Measurements from ENCODE around the gene GARNL3. TPM values are rescaled to one million over a fixed set of nuclear protein-coding genes. Genes with fewer than 3 reads are reported as not detected.

The GARNL3 gene
- total RNA-seq, 1 donor = 1.0 TPM

DNA sequence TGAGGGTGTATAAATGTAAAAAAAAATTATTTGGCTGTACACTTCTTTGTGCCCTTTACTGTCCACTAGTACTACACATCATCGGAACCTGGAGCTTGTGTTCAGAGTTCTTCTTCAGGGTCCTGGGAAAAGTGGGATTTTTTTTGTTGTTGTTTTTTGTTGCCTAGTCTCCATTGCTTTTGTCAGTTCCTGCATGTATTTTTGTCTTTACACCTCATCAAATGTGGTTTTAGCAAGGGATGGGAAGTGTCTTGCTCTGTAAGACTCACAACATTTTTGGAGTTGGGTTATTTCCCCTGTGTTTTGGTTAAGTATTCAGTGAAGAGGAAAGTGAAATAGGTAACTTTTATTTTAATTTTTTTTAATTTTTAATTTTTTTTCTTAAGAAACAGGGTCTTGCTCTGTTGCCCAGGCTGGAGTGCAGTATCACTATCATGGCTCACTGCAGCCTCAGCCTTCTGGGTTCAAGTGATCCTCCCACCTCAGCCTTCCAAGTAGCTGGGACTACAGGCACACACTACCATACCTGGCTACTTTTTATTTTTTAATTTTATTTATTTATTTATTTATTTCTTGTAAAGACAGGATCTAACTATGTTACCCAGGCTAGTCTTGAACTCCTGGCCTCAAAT lies 40.7 kb downstream of the GARNL3 start:
- Histone ChIP-seq H3K4me1 (ENCODE audit: insufficient read depth, low read length) (peaks cover 3% of the 10 kb centered on the region), H3K4me3 (ENCODE audit: low read length) (no peak overlapping the region), H3K27me3 (ENCODE audit: insufficient read depth, low read length) (no peaks in the 10 kb centered on the region), H3K9me3 (ENCODE audit: low read depth, low read length) (no peaks in the 10 kb centered on the region)

DNA sequence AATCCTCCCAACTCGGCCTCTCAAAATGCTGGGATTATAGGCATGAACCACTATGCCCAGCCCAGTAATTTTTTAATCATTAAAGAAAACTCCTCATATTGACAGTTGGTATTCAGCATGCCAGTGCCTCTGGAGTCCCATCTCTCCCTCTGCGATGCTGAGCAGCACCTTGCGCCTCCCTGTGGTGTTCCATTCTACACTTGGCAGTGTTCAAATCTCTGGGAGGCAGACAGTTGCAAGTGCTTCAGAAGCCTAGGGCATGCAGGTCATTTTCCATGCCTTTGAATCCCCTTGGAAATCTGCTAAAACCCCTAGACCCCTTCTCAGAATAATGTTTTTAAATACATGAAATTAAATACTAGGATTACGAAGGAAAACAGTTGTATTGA lies 41.3 kb downstream of the GARNL3 start:
- no peaks in the 10 kb centered on the region for H3K27me3 ChIP-seq (ENCODE audit: insufficient read depth, low read length)
- H3K4me3 ChIP-seq (ENCODE audit: low read length) = no peak overlapping the region

DNA sequence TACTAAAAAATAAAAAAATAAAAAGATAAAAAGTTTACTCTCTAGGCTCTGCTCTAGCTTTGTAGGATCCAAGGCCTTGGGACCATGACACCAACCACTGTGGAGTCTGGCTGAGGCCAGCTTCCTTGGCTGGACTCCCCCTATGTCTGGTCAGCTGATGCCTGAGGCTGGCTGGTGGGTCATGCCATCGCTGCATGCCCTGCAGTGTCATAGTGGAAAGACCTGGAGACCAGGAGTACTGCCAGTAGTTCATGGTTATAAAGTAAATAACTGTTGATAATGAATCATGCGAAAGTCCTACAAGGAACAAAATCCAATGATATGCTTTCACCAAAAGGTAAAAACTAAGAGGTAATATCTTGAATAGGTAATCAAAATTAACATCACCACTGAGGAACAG lies 43.2 kb downstream of the GARNL3 start:
- no peaks in the 10 kb centered on the region for H3K27me3 ChIP-seq (ENCODE audit: insufficient read depth, low read length)
- peaks cover 3% of the 10 kb centered on the region for H3K4me1 ChIP-seq (ENCODE audit: insufficient read depth, low read length)
- no peaks in the 10 kb centered on the region for H3K9me3 ChIP-seq (ENCODE audit: low read depth, low read length)

More for the DNA sequence above, 41.3 kb downstream of the GARNL3 start:
- Histone ChIP-seq H3K9me3 (ENCODE audit: low read depth, low read length) (no peaks in the 10 kb centered on the region), H3K4me1 (ENCODE audit: insufficient read depth, low read length) (peaks cover 3% of the 10 kb centered on the region)

DNA sequence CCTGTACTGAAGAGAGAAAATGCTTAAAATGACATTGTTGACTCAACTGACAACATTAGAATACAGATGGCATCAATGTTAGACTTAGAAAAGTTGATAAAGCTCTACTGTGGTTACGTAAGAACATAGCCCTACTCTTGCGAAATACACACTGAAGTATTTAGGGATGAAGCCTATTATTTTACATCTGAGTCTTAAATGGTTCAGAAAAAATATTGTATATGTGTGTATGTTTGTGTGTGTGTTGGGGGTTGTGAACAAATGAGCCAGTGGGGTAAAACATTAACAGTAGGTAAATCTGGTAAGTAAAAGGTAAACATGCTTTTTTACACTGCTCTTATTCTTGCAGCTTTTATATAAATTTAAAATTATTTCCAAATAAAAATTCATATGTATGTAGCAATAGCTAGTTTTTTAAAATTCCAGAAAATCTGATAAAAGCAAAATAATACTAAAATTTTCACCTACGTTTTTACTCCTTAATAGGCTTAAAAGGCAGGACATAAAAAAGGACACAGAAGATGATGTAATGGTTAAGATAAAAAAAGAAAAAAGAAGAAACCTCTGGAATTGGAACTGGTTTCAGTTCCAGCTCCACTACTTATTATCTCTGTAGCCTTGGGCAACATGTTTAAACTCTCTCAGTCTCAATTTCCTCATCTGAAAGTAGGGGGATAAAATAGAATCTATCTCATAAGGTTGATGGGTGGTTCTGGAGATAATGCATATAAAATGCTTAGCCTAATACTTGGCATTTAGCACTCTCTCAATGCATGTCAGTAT lies 44.3 kb downstream of the GARNL3 start:
- no peaks in the 10 kb centered on the region for H3K9me3 ChIP-seq (ENCODE audit: low read depth, low read length)
- H3K4me1 ChIP-seq (ENCODE audit: insufficient read depth, low read length) = peaks cover 3% of the 10 kb centered on the region
- H3K4me3 ChIP-seq (ENCODE audit: low read length) = no peak overlapping the region
- H3K27me3 ChIP-seq (ENCODE audit: insufficient read depth, low read length) = no peaks in the 10 kb centered on the region

More for the DNA sequence above, 43.2 kb downstream of the GARNL3 start:
- no peak overlapping the region for H3K4me3 ChIP-seq (ENCODE audit: low read length)

DNA sequence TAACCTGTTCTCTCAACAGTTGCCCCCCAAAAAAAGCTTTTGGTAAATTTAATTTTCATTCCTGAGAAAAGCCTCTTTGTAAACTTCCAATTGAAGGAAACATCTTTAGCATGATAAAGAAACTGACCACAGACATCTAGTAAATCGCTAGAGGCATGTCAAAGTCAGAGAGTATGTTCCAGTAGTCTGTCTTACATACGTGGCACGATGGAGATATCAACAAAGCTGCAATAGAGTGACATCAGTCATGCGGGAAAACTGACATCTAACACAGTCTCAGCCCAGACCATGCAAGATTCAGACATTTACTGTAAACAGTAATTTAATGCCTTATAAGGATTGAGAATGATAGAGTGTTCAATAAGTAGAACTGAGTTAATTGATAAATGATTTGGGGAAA lies 45.1 kb downstream of the GARNL3 start:
- Histone ChIP-seq H3K9me3 (ENCODE audit: low read depth, low read length) (no peaks in the 10 kb centered on the region), H3K4me1 (ENCODE audit: insufficient read depth, low read length) (peaks cover 3% of the 10 kb centered on the region), H3K4me3 (ENCODE audit: low read length) (no peak overlapping the region), H3K27me3 (ENCODE audit: insufficient read depth, low read length) (no peaks in the 10 kb centered on the region)

DNA sequence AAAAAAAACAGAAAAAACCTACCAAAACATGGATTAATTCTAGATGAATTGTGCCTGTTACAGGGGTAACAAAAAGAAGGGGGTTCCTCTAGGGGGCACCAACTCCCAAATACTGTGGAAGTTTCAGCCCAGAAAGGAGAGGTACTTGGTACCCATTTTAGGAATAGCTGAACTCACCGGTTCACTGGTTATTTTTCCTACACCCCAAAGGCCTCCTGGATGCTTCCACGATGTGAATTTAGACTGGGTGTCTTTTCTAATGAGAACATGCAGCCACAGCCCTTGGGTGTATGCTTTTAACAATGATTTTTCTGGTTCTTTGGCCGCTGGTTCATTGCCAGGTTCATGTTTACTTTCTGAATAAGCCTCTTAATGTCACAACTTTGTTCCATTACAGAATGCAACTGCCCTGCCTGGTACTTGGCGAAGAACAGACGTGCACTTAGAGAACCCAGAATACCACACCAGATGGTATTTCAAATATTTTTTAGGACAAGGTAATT lies 46.7 kb downstream of the GARNL3 start:
- H3K27me3 ChIP-seq (ENCODE audit: insufficient read depth, low read length) = no peaks in the 10 kb centered on the region
- no peaks in the 10 kb centered on the region for H3K9me3 ChIP-seq (ENCODE audit: low read depth, low read length)
- H3K4me1 ChIP-seq (ENCODE audit: insufficient read depth, low read length) = peaks cover 3% of the 10 kb centered on the region
- no peak overlapping the region for H3K4me3 ChIP-seq (ENCODE audit: low read length)

DNA sequence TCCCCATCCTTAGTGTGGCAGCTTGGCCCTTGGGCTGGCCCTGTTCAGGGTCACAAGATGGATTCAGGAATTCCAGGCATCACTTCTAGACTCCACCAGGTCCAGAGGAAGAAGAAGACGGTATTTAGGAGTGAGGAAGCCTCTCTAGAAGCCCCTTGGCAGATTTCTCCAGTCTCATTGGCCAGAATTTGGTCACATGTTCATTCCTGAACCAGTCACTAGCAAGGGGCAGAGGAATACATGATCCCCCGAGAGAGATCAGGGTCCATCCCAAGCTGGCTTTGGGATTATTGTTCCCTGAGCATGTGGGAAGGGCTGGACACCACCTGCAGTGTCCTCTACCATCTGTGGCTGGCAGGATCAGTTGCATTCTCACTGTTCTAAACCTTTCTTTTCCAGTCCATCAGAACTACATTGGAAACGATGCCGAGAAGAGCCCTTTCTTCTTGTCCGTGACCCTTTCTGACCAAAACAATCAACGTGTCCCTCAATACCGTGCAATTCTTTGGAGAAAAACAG lies 48.5 kb downstream of the GARNL3 start:
- Histone ChIP-seq H3K4me3 (ENCODE audit: low read length) (no peak overlapping the region), H3K9me3 (ENCODE audit: low read depth, low read length) (no peaks in the 10 kb centered on the region), H3K27me3 (ENCODE audit: insufficient read depth, low read length) (no peaks in the 10 kb centered on the region), H3K4me1 (ENCODE audit: insufficient read depth, low read length) (peaks cover 3% of the 10 kb centered on the region)

DNA sequence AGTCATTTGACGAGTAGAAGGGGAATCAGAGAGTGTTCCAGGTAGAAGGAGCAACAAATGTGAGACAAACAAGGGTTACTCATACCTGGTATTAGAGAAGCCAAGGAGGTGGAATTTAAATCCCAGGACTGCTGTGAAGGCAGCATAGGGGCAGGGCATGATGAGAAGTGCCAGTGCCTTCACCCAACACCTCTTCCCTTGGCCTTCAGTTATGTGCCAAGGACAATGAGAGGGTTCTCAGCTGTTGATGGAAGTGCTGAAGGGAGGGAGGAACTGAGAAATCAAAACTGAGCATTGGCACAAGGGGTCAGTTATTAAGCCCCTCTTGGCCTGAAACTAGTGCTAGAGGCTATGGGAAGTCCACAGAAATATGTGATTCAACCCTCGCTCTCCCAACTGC lies 50.3 kb downstream of the GARNL3 start:
- no peak overlapping the region for H3K4me3 ChIP-seq (ENCODE audit: low read length)

DNA sequence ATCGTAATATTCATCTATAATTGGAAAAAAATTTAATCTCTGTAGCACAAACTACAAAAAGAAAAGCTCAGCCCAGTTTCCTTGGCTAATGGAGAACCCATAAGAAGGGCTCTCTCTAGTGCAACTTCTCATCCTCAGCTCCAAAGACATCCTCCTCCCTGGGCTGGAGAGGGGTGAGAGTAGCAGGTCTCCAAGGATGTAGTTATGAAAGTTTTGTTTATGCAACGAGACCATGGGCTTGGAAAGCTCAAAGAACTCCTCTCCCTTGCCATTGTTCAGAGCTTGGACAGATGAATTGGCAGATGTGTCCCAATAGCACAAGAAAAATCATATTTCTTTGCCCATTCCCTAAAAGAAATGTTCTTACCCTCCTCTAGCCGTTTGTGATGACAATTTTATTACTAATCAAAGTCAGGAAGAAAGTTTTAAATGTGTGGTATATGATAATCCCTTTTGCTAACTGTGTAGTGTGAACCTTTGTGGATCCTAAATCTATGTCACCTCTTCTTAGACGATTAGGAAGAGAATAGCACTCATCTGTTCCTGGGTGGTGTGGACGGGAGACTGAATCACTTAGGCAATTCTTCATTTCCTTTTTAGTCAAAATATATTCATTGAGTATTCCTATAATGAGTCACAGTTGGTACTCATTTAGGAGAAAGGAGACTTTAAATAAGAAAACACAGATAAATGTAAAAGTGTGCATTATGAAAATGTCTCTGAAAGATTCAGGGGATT lies 52.2 kb downstream of the GARNL3 start:
- no peaks in the 10 kb centered on the region for H3K27me3 ChIP-seq (ENCODE audit: insufficient read depth, low read length)
- H3K4me3 ChIP-seq (ENCODE audit: low read length) = no peak overlapping the region
- H3K9me3 ChIP-seq (ENCODE audit: low read depth, low read length) = no peaks in the 10 kb centered on the region
- H3K4me1 ChIP-seq (ENCODE audit: insufficient read depth, low read length) = peaks cover 5% of the 10 kb centered on the region

More for the DNA sequence above, 50.3 kb downstream of the GARNL3 start:
- Histone ChIP-seq H3K9me3 (ENCODE audit: low read depth, low read length) (no peaks in the 10 kb centered on the region), H3K4me1 (ENCODE audit: insufficient read depth, low read length) (peaks cover 5% of the 10 kb centered on the region), H3K27me3 (ENCODE audit: insufficient read depth, low read length) (no peaks in the 10 kb centered on the region)

DNA sequence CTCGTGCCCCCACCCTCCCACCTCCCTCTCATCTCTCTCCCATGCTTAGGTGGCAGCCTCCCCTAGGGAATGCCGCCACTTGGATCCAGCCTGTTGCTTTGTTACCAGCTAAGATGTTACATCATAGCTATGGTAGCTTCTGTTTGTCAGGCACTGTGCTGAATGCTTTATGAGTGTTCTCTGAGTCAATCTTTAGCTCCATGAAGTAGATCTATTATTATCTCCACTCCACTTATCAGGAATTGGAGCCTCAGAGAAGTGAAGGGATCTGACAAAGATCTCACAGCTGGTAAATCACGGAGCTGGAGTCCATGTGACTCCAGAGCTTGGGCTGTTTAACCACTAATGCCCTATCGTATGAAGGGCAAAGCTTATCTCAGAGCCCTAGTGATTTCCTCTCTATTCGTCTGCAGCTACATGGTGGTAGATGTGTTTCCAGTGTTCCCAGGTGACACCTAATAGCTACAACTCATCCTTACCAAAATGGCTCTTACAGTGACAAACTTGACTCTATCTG lies 54.1 kb downstream of the GARNL3 start:
- H3K9me3 ChIP-seq (ENCODE audit: low read depth, low read length) = no peaks in the 10 kb centered on the region
- no peak overlapping the region for H3K4me3 ChIP-seq (ENCODE audit: low read length)
- H3K27me3 ChIP-seq (ENCODE audit: insufficient read depth, low read length) = peaks cover 3% of the 10 kb centered on the region
- peaks cover 8% of the 10 kb centered on the region for H3K4me1 ChIP-seq (ENCODE audit: insufficient read depth, low read length)

DNA sequence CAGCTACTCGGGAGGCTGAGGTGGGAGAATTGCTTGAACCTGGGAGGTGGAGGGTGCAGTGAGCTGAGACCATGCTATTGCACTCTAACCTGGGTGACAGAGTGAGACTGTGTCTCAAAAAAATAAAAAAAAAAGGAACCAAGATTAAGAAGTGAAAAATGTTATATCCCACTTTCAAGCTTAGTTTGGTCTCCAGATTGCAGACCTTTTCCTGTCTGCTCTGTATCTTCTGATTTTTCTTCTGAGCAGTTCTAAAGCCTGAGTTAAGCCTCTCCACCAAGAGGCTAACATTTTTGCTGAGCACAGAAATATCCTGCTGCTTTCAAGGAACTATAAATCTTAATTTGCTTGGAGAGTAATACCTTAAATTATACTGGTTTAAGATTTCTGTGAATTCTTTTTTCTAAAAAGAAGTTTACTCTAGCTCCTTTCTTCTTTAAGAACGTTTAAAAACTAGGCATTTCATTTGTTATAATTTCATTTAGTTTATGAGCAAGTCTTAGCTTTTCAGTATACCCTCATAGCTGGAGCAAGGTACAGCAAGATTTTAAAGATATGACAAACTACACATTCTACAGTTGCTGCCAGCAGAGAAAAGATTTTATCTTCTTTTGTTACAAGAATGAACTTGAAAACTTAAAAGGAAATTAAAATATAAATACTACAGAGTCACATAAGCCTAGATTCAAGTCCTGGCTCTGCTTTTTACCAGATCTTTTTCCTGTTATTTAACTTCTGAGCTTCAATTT lies 55.0 kb downstream of the GARNL3 start:
- H3K9me3 ChIP-seq (ENCODE audit: low read depth, low read length) = no peaks in the 10 kb centered on the region
- H3K27me3 ChIP-seq (ENCODE audit: insufficient read depth, low read length) = peaks cover 3% of the 10 kb centered on the region
- peaks cover 8% of the 10 kb centered on the region for H3K4me1 ChIP-seq (ENCODE audit: insufficient read depth, low read length)

DNA sequence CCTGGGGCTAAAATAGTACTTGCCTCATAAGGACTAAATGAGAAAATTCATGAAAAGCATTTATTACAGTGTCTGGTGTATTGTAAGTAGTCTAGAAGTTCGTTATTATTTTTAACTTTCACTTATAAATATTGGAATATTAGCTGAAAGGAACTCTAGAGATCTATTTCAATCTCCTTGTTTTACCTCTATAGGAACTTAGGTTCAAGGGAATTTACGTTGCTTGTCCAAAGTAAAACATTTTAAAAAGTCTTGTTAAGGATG lies 55.5 kb downstream of the GARNL3 start:
- Histone ChIP-seq H3K4me3 (ENCODE audit: low read length) (no peak overlapping the region), H3K4me1 (ENCODE audit: insufficient read depth, low read length) (peaks cover 8% of the 10 kb centered on the region), H3K9me3 (ENCODE audit: low read depth, low read length) (no peaks in the 10 kb centered on the region), H3K27me3 (ENCODE audit: insufficient read depth, low read length) (peaks cover 3% of the 10 kb centered on the region)

More for the DNA sequence above, 55.0 kb downstream of the GARNL3 start:
- no peak overlapping the region for H3K4me3 ChIP-seq (ENCODE audit: low read length)

DNA sequence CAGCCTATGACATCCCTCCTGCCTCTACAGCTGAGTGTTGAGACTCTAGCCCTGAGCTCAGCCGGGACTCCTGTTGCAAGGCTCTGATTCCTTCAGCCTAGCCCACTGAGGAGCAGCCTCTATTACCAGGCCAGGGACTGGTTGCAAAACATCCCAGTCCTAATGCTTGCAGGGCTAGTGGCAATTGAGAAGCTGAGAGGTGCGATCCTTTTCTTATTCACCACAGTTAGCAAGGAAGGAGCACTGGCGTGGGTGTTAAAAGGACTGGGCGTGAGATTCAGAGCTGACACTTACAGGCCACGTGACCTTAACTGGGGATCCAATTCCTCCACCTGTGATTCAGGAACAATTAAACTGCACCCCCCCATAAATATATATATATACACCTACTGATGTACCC lies 58.8 kb downstream of the GARNL3 start:
- Histone ChIP-seq H3K27me3 (ENCODE audit: insufficient read depth, low read length) (peaks cover 3% of the 10 kb centered on the region), H3K9me3 (ENCODE audit: low read depth, low read length) (no peaks in the 10 kb centered on the region), H3K4me3 (ENCODE audit: low read length) (no peak overlapping the region), H3K4me1 (ENCODE audit: insufficient read depth, low read length) (peaks cover 8% of the 10 kb centered on the region)

DNA sequence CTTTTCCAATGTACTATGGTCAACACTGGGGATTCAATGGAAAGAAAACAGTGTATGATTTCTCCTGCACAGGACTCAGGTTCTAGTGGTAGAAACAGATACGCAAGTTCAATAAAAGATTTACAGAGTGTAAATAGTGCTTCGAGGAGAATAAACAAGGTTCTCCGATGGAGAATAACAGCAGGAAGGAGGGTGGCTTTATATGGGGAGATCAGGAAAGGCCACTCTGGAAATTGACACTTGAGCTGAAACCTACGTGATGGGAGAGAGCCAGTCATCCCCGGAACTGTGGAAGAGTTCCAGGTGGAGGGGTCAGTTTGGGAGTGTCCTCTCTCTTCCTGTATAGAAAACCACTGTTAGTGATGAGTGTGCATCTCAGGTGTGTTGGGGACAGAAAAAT lies 65.9 kb downstream of the GARNL3 start:
- Histone ChIP-seq H3K27me3 (ENCODE audit: insufficient read depth, low read length) (no peaks in the 10 kb centered on the region), H3K4me3 (ENCODE audit: low read length) (no peak overlapping the region), H3K9me3 (ENCODE audit: low read depth, low read length) (no peaks in the 10 kb centered on the region), H3K4me1 (ENCODE audit: insufficient read depth, low read length) (no peaks in the 10 kb centered on the region)
